Measurements from ENCODE around the gene USP51. TPM values are rescaled to one million over a fixed set of nuclear protein-coding genes. Genes with fewer than 3 reads are reported as not detected.
"Not testable (repeated sequence)": the region's sequence is repeated elsewhere in the genome, so short reads cannot be mapped to it uniquely, and the experiment has no call there.

Gene USP51
- total and polyA plus RNA-seq, 2 donors (not counting 1 experiment from before 2014, with no cell fraction given): 0.95 to 1.3 TPM

DNA sequence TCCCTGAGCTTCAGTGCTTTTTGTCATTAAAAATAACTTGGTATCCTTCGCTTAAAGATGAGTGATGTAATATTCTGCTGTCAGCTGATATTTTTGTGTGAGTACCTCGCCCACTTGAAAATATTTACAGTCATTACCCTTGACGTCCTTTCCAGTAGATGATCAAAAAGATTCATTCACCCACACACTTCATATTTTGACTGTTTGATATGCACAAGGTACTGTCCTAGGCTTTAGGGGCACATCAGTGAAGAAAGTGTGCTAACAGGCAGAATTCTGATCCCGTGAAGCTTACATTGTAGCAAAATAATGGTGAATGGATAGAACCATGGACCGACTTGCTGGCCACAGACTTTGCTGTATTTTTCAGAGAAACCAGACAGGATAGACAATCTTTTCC, 18.1 kb upstream of the USP51 start:
- not testable (repeated sequence) for H3K79me2 ChIP-seq (ENCODE audit: control insufficient read depth, insufficient read depth, low read length); H3K27me3 ChIP-seq (ENCODE audit: control insufficient read depth, insufficient read depth, low read length); H3K36me3 ChIP-seq (ENCODE audit: control insufficient read depth, insufficient read depth, low read length); H3K4me3 ChIP-seq (replicated peaks in 1 of 4; ENCODE audit: control extremely low read depth in 1 of 4, insufficient read depth in 1 of 4, low read depth in 3 of 4, low read length in 4 of 4); H3K4me2 ChIP-seq (ENCODE audit: extremely low read depth, insufficient read depth, low read length); H3K9ac ChIP-seq (ENCODE audit: insufficient read depth, low read length); H2AFZ ChIP-seq (ENCODE audit: low read length); DNase-seq (ENCODE audit: low read depth in 2 of 2); H3K27ac ChIP-seq (ENCODE audit: insufficient read depth, low read length); H4K20me1 ChIP-seq (ENCODE audit: control insufficient read depth, extremely low read depth, insufficient read depth, low read length); H3K9me3 ChIP-seq (ENCODE audit: control insufficient read depth, insufficient read depth, low read depth, low read length); H3K4me1 ChIP-seq (ENCODE audit: control insufficient read depth, extremely low read depth, insufficient read depth, low read length)

DNA sequence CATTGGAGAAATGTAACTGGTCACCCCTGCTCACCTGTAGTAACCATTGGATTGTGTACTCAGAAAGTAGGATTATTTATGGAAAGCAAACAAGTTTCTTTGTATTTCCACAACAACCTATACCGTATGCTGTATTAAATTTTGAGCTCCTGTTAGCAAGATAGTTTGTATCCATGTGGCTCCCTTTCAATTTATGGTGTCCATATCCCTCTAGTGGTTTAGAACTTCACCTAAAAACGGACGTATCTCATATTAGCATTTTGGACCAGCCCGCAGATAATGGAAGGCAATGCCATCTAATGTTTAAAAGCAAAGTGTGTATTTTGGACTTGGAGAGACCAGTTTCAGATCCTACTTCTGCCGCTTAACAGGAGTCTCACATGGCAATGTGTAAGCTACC, 17.4 kb upstream of the USP51 start:
- not testable (repeated sequence) for H3K27ac ChIP-seq (ENCODE audit: insufficient read depth, low read length); H3K4me2 ChIP-seq (ENCODE audit: extremely low read depth, insufficient read depth, low read length); DNase-seq (ENCODE audit: low read depth in 2 of 2); H3K4me1 ChIP-seq (ENCODE audit: control insufficient read depth, extremely low read depth, insufficient read depth, low read length); H4K20me1 ChIP-seq (ENCODE audit: control insufficient read depth, extremely low read depth, insufficient read depth, low read length); H3K27me3 ChIP-seq (ENCODE audit: control insufficient read depth, insufficient read depth, low read length); H3K9me3 ChIP-seq (ENCODE audit: control insufficient read depth, insufficient read depth, low read depth, low read length); H3K9ac ChIP-seq (ENCODE audit: insufficient read depth, low read length); H3K36me3 ChIP-seq (ENCODE audit: control insufficient read depth, insufficient read depth, low read length); H3K79me2 ChIP-seq (ENCODE audit: control insufficient read depth, insufficient read depth, low read length); H3K4me3 ChIP-seq (replicated peaks in 1 of 4; ENCODE audit: control extremely low read depth in 1 of 4, insufficient read depth in 1 of 4, low read depth in 3 of 4, low read length in 4 of 4); H2AFZ ChIP-seq (ENCODE audit: low read length)

DNA sequence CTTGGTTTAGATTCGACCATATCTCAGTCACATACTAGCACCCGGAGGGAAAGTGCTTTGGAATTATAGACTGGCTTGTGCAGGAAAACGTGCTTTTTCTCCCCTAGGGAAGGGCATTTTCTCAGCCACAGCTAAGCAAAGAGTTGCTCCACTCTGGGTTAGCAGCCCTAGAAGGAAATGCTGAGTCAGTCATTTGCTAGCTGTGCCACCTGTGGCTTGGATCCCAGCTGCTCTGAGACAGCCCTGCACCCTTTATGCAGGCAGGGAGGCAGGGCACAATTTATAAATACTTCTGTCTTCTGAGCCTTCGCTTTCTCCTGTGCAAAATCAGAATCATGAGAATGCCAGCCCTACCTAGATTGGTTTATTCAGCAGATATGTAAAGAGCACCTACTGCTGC, 1.3 kb upstream of the USP51 start:
- H2AFZ ChIP-seq (ENCODE audit: low read length): no peak overlapping the region
- H4K20me1 ChIP-seq (ENCODE audit: control insufficient read depth, extremely low read depth, insufficient read depth, low read length): no peaks in the 10 kb centered on the region
- no peaks in the 10 kb centered on the region for H3K79me2 ChIP-seq (ENCODE audit: control insufficient read depth, insufficient read depth, low read length)
- TF ChIP-seq, protein P1, sequence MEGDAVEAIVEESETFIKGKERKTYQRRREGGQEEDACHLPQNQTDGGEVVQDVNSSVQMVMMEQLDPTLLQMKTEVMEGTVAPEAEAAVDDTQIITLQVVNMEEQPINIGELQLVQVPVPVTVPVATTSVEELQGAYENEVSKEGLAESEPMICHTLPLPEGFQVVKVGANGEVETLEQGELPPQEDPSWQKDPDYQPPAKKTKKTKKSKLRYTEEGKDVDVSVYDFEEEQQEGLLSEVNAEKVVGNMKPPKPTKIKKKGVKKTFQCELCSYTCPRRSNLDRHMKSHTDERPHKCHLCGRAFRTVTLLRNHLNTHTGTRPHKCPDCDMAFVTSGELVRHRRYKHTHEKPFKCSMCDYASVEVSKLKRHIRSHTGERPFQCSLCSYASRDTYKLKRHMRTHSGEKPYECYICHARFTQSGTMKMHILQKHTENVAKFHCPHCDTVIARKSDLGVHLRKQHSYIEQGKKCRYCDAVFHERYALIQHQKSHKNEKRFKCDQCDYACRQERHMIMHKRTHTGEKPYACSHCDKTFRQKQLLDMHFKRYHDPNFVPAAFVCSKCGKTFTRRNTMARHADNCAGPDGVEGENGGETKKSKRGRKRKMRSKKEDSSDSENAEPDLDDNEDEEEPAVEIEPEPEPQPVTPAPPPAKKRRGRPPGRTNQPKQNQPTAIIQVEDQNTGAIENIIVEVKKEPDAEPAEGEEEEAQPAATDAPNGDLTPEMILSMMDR (conservative IDR thresholded peaks at IDR 0.05 in 1 of 2, IDR thresholded peaks at IDR 0.05 in 1 of 2; ENCODE audit: low read depth in 1 of 2, low read length in 2 of 2): no peak
- no peak for TF ChIP-seq EZH2 (IDR thresholded peaks at IDR 0.05; ENCODE audit: low read length, missing control alignments)
- no peak overlapping the region for H3K9ac ChIP-seq (ENCODE audit: insufficient read depth, low read length)
- no peaks in the 10 kb centered on the region for H3K4me1 ChIP-seq (ENCODE audit: control insufficient read depth, extremely low read depth, insufficient read depth, low read length)
- no peak overlapping the region for H3K4me3 ChIP-seq (replicated peaks in 1 of 4; ENCODE audit: control extremely low read depth in 1 of 4, insufficient read depth in 1 of 4, low read depth in 3 of 4, low read length in 4 of 4)
- no peaks in the 10 kb centered on the region for H3K9me3 ChIP-seq (ENCODE audit: control insufficient read depth, insufficient read depth, low read depth, low read length)
- no peak overlapping the region for H3K27ac ChIP-seq (ENCODE audit: insufficient read depth, low read length)
- H3K36me3 ChIP-seq (ENCODE audit: control insufficient read depth, insufficient read depth, low read length): no peaks in the 10 kb centered on the region
- DNase-seq (ENCODE audit: low read depth in 2 of 2): no peak
- no peak overlapping the region for H3K4me2 ChIP-seq (ENCODE audit: extremely low read depth, insufficient read depth, low read length)
- no peaks in the 10 kb centered on the region for H3K27me3 ChIP-seq (ENCODE audit: control insufficient read depth, insufficient read depth, low read length)

DNA sequence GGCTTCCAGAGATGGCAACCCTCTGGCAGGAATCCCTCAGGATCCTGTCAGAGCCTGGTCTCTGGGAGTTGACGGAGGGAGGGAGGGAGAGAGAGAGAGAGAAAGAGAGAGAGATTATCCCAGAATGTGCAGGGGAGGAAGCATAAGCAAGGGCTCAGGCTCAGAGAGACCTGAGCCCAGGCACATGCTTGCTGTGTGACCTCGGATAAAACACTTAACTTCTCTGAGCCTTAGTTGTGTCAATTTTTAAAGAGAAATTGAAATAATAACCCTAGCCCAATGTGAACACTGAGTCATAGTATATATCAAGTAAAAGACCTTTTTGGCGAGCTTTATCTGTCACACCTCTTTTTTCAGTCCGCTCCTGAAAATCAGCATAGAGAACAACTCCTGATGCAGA, 473 bp upstream of the USP51 start:
- Histone ChIP-seq H3K27ac (ENCODE audit: insufficient read depth, low read length) (no peak overlapping the region), H3K36me3 (ENCODE audit: control insufficient read depth, insufficient read depth, low read length) (no peaks in the 10 kb centered on the region), H3K4me2 (ENCODE audit: extremely low read depth, insufficient read depth, low read length) (no peak overlapping the region), H3K27me3 (ENCODE audit: control insufficient read depth, insufficient read depth, low read length) (no peaks in the 10 kb centered on the region), H3K9ac (ENCODE audit: insufficient read depth, low read length) (no peak overlapping the region), H3K4me3 (replicated peaks in 1 of 4; ENCODE audit: control extremely low read depth in 1 of 4, insufficient read depth in 1 of 4, low read depth in 3 of 4, low read length in 4 of 4) (peak overlapping the region in 2 of 4 experiments; percentile 72 to 87), H4K20me1 (ENCODE audit: control insufficient read depth, extremely low read depth, insufficient read depth, low read length) (no peaks in the 10 kb centered on the region), H3K4me1 (ENCODE audit: control insufficient read depth, extremely low read depth, insufficient read depth, low read length) (no peaks in the 10 kb centered on the region), H3K9me3 (ENCODE audit: control insufficient read depth, insufficient read depth, low read depth, low read length) (no peaks in the 10 kb centered on the region), H2AFZ (ENCODE audit: low read length) (no peak overlapping the region), H3K79me2 (ENCODE audit: control insufficient read depth, insufficient read depth, low read length) (no peaks in the 10 kb centered on the region)
- no peak for DNase-seq (ENCODE audit: low read depth in 2 of 2)
- no peak for TF ChIP-seq EZH2 (IDR thresholded peaks at IDR 0.05; ENCODE audit: low read length, missing control alignments)
- TF ChIP-seq, protein P1 (conservative IDR thresholded peaks at IDR 0.05 in 1 of 2, IDR thresholded peaks at IDR 0.05 in 1 of 2; ENCODE audit: low read depth in 1 of 2, low read length in 2 of 2): no peak

Measured in fibroblast of lung (primary cell).